Astrocyte (in vitro differentiated cells and primary cell): Measurements from ENCODE around the gene SLC38A8. TPM values are rescaled to one million over a fixed set of nuclear protein-coding genes. Genes with fewer than 3 reads are reported as not detected.

Experiments
- DNase-seq: peaks from one replicate; pipeline ENCODE4 v3.0.0-alpha.2; 2010; ENCODE audit warnings: low read depth
- FAIRE-seq: peaks from 2 replicates; lab custom pipeline; 2011; peaks lifted over from hg19 to GRCh38; lab: Jason Lieb, UNC
- H2AFZ ChIP-seq: 2 replicates; pipeline ENCODE4 v1.6.0; 2012; ENCODE audit warnings: low read depth, low read length, inconsistent platforms
- H3K27ac ChIP-seq: 2 replicates; pipeline ENCODE4 v1.5.1; 2011; ENCODE audit warnings: low read depth, low read length, inconsistent platforms
- H3K27me3 ChIP-seq: 2 replicates; pipeline ENCODE4 v1.6.0; 2011; ENCODE audit warnings: low read length, inconsistent platforms; ENCODE audit not compliant: insufficient read depth
- H3K36me3 ChIP-seq: 2 replicates; pipeline ENCODE4 v1.5.1; 2011; ENCODE audit warnings: low read length, inconsistent platforms; ENCODE audit not compliant: insufficient read depth
- H3K4me1 ChIP-seq: 2 replicates; pipeline ENCODE4 v1.5.1; 2011; ENCODE audit warnings: low read length, inconsistent platforms; ENCODE audit not compliant: insufficient read depth
- H3K4me2 ChIP-seq: 2 replicates; pipeline ENCODE4 v1.6.0; 2012; ENCODE audit warnings: low read length, inconsistent platforms
- H3K4me3 ChIP-seq: 2 replicates; pipeline ENCODE4 v1.5.1; 2011; ENCODE audit warnings: low read depth, mild to moderate bottlenecking, low read length, inconsistent platforms; ENCODE audit not compliant: insufficient read depth
- H3K79me2 ChIP-seq: 2 replicates; pipeline ENCODE4 v1.6.0; 2012; ENCODE audit warnings: mild to moderate bottlenecking, low read length, inconsistent platforms; ENCODE audit not compliant: insufficient read depth
- H3K9ac ChIP-seq: 2 replicates; pipeline ENCODE4 v1.6.0; 2012; ENCODE audit warnings: mild to moderate bottlenecking, low read length, inconsistent platforms
- H3K9me3 ChIP-seq: 2 replicates; pipeline ENCODE4 v1.5.1; 2012; ENCODE audit warnings: low read depth, mild to moderate bottlenecking, low read length, inconsistent platforms; ENCODE audit not compliant: insufficient read depth
- H4K20me1 ChIP-seq: 2 replicates; pipeline ENCODE4 v1.6.0; 2012; ENCODE audit warnings: low read length, inconsistent platforms; ENCODE audit not compliant: insufficient read depth
- H3K27ac Mint-ChIP-seq: one replicate; pipeline ENCODE4 v1.8.0; 2021; ENCODE audit warnings: mild to moderate bottlenecking, mixed read lengths; ENCODE audit not compliant: unreplicated experiment
- H3K27me3 Mint-ChIP-seq: one replicate; pipeline ENCODE4 v1.8.0; 2021; ENCODE audit warnings: low read depth, mixed read lengths; ENCODE audit not compliant: unreplicated experiment
- H3K36me3 Mint-ChIP-seq: one replicate; pipeline ENCODE4 v1.8.0; 2021; ENCODE audit warnings: low read depth, mixed read lengths; ENCODE audit not compliant: unreplicated experiment
- H3K4me1 Mint-ChIP-seq: one replicate; pipeline ENCODE4 v1.8.0; 2021; ENCODE audit warnings: low read depth, mixed read lengths; ENCODE audit not compliant: unreplicated experiment
- H3K4me3 Mint-ChIP-seq: one replicate; pipeline ENCODE4 v1.8.0; 2021; ENCODE audit warnings: mild to moderate bottlenecking, moderate library complexity, mixed read lengths; ENCODE audit not compliant: unreplicated experiment
- H3K9me3 Mint-ChIP-seq: one replicate; pipeline ENCODE4 v1.8.0; 2021; ENCODE audit warnings: mild to moderate bottlenecking, mixed read lengths; ENCODE audit not compliant: unreplicated experiment
- EZH2 ChIP-seq: IDR thresholded peaks from 2 replicates; pipeline ENCODE4 v1.6.1; 2012; ENCODE audit warnings: mild to moderate bottlenecking, low read length, inconsistent platforms; ENCODE audit not compliant: insufficient read depth
- total RNA-seq: library from RNA; stranded (reverse); gene quantifications from 2 replicates; pipeline ENCODE4 v1.2.1, GENCODE V29; 2021
- TF ChIP-seq, protein P1 (sequence below): IDR thresholded peaks from 2 replicates; pipeline ENCODE4 v1.5.1; 2011; ENCODE audit warnings: low read depth, mild to moderate bottlenecking, inconsistent platforms, low read length, moderate library complexity; ENCODE audit not compliant: insufficient read depth

Gene SLC38A8
- total RNA-seq, 1 donor from 2014 or later, result not detected

DNA sequence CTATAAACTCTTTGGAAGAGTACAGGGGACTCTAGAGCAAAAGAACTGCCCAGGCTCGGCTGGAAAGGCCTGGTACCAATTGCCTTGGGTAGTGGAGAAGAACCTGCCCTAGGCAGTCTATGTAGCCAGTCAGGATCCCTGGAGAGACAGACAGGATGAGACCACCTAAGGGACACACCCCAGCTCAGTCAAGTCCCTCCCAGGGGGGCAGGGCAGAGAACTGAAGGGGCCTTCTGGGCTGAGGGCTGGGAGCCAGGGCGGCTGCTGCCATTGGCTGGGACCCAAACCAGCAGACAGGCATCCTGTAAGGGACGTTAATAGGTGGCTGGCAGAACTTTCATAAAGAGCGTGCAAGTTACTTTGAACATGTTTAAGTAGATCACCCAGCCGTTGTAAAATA lies 12.8 kb upstream of the SLC38A8 start:
- no peaks in the 10 kb centered on the region for H3K27me3 Mint-ChIP-seq
- DNase-seq (no peak), FAIRE-seq (no peak)
- Histone ChIP-seq H2AFZ (no peak overlapping the region), H3K36me3 (peaks cover 23% of the 10 kb centered on the region), H3K27me3 (no peaks in the 10 kb centered on the region), H3K4me2 (no peak overlapping the region), H3K4me3 (no peak overlapping the region), H3K9me3 (no peaks in the 10 kb centered on the region), H3K79me2 (no peaks in the 10 kb centered on the region), H3K27ac (no peak overlapping the region), H3K9ac (no peak overlapping the region), H4K20me1 (peaks cover 17% of the 10 kb centered on the region), H3K4me1 (no peaks in the 10 kb centered on the region)
- TF ChIP-seq EZH2, result no peak
- TF ChIP-seq, protein P1, sequence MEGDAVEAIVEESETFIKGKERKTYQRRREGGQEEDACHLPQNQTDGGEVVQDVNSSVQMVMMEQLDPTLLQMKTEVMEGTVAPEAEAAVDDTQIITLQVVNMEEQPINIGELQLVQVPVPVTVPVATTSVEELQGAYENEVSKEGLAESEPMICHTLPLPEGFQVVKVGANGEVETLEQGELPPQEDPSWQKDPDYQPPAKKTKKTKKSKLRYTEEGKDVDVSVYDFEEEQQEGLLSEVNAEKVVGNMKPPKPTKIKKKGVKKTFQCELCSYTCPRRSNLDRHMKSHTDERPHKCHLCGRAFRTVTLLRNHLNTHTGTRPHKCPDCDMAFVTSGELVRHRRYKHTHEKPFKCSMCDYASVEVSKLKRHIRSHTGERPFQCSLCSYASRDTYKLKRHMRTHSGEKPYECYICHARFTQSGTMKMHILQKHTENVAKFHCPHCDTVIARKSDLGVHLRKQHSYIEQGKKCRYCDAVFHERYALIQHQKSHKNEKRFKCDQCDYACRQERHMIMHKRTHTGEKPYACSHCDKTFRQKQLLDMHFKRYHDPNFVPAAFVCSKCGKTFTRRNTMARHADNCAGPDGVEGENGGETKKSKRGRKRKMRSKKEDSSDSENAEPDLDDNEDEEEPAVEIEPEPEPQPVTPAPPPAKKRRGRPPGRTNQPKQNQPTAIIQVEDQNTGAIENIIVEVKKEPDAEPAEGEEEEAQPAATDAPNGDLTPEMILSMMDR, result no peak
- no peaks in the 10 kb centered on the region for H3K4me1 Mint-ChIP-seq
- peaks cover 37% of the 10 kb centered on the region for H3K36me3 Mint-ChIP-seq
- no peaks in the 10 kb centered on the region for H3K9me3 Mint-ChIP-seq
- no peak overlapping the region for H3K4me3 Mint-ChIP-seq
- H3K27ac Mint-ChIP-seq, result no peak overlapping the region

- H3K9ac ChIP-seq, result no peak overlapping the region
- TF ChIP-seq, protein P1, result no peak
- no peak for TF ChIP-seq EZH2
- Mint-ChIP-seq H3K36me3 (peaks cover 38% of the 10 kb centered on the region), H3K27ac (no peak overlapping the region), H3K4me3 (no peak overlapping the region), H3K9me3 (no peaks in the 10 kb centered on the region), H3K27me3 (no peaks in the 10 kb centered on the region), H3K4me1 (no peaks in the 10 kb centered on the region)
- H3K27me3 ChIP-seq, result no peaks in the 10 kb centered on the region
- no peaks in the 10 kb centered on the region for H3K4me1 ChIP-seq
- H3K36me3 ChIP-seq, result peaks cover 20% of the 10 kb centered on the region
- FAIRE-seq (no peak), DNase-seq (no peak)
- no peaks in the 10 kb centered on the region for H3K79me2 ChIP-seq
- peaks cover 21% of the 10 kb centered on the region for H4K20me1 ChIP-seq
- H3K4me2 ChIP-seq, result no peak overlapping the region
- no peak overlapping the region for H2AFZ ChIP-seq
- H3K27ac ChIP-seq, result no peak overlapping the region
- no peaks in the 10 kb centered on the region for H3K9me3 ChIP-seq
- no peak overlapping the region for H3K4me3 ChIP-seq
Observed at GRCh38 chr16:84054916-84055315, 12.3 kb upstream of the SLC38A8 start.

- no peak overlapping the region for H3K27ac ChIP-seq
- FAIRE-seq (no peak), DNase-seq (no peak)
- H3K27ac Mint-ChIP-seq, result no peak overlapping the region
- no peaks in the 10 kb centered on the region for H3K4me1 Mint-ChIP-seq
- H3K27me3 Mint-ChIP-seq, result no peaks in the 10 kb centered on the region
- H3K4me1 ChIP-seq, result no peaks in the 10 kb centered on the region
- H3K27me3 ChIP-seq, result no peaks in the 10 kb centered on the region
- H3K79me2 ChIP-seq, result no peaks in the 10 kb centered on the region
- no peak overlapping the region for H3K4me3 ChIP-seq
- H2AFZ ChIP-seq, result no peak overlapping the region
- no peak for TF ChIP-seq EZH2
- TF ChIP-seq, protein P1, result no peak
- no peak overlapping the region for H3K4me3 Mint-ChIP-seq
- H3K36me3 ChIP-seq, result peaks cover 17% of the 10 kb centered on the region
- no peaks in the 10 kb centered on the region for H3K9me3 ChIP-seq
- H3K36me3 Mint-ChIP-seq, result peaks cover 34% of the 10 kb centered on the region
- H4K20me1 ChIP-seq, result peaks cover 21% of the 10 kb centered on the region
- no peaks in the 10 kb centered on the region for H3K9me3 Mint-ChIP-seq
- no peak overlapping the region for H3K4me2 ChIP-seq
- H3K9ac ChIP-seq, result no peak overlapping the region
Observed at GRCh38 chr16:84054271-84054670, 11.7 kb upstream of the SLC38A8 start.
